ENCODE measurements around the gene CFD.
"Not testable (repeated sequence)": the region's sequence is repeated elsewhere in the genome, so short reads cannot be mapped to it uniquely, and the experiment has no call there.

The CFD gene

DNA sequence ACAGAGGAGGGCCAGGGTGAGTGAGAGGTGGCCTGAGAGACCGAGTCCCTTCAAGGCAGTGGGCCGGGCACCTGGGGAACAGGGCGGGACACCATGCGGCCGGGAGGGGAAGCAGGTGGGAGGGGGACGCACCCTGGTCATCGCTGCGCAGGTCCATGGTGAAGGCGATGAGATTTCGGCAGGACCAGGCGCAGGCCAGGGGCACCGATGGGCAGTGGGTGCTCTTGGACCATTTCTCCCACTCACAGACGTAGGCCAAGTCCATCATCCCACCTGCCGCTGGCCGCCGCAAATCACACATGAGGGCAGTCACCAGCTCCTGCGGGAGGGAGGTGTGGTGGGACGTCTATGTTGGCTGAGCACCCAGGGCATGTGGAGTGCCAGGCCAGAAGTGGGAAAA is 31.4 kb downstream of the CFD start:
- DNase-seq = no peak

DNA sequence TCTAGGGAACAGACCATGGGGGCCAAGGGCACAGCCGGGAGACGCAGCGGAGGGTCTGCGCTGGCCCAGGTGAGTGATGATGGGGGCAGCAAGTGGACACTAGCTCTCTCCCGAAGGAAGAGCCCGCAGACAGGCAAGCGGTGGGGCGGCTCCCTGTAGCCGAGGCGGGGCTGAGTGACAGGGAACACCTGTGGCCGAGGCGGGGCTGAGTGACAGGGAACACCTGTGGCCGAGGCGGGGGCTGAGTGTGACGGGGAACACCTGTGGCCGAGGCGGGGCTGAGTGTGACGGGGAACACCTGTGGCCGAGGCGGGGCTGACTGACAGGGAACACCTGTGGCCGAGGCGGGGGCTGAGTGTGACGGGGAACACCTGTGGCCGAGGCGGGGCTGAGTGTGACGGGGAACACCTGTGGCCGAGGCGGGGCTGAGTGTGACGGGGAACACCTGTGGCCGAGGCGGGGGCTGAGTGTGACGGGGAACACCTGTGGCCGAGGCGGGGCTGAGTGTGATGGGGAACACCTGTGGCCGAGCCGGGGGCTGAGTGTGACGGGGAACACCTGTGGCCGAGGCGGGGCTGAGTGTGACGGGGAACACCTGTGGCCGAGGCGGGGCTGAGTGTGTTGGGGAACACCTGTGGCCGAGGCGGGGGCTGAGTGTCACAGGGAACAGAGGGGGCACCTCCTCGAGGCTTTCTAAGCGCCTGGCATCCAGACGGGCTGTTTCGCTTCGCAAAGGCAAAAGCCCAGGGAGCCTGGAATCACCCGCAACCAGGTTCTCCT is 32.1 kb downstream of the CFD start:
- not testable (repeated sequence) for DNase-seq

DNA sequence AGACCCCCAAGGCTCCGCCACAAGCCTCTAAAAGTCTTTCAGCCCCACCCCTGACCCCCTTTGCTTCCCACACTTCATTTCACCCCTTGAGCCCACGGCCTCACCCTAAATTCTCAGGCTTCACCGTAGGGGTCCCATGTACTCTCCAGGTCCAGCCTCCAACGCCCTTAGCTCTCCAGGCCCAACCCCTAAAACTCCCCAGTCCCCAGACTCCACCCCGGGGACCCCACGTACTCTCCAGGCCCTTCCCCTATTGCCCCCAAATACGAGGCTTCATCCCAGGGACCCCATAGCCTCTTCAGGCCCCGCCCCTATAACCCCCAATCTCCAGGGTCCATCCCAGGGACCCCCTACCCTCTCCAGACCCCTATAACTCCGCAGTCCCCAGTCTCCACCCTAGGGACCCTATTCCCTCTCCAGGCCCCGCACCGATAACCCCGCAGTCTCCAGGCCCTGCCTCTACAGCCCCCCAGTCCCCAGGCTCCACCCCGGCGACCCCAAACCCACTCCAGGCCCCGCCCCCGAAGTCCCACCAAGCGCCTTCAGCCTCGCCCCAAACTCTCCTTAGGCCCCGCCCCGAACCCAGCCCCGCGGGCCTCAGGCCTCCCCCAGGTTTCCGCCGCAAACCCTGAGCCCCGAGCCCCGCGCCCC is 32.9 kb downstream of the CFD start:
- no peak for DNase-seq

DNA sequence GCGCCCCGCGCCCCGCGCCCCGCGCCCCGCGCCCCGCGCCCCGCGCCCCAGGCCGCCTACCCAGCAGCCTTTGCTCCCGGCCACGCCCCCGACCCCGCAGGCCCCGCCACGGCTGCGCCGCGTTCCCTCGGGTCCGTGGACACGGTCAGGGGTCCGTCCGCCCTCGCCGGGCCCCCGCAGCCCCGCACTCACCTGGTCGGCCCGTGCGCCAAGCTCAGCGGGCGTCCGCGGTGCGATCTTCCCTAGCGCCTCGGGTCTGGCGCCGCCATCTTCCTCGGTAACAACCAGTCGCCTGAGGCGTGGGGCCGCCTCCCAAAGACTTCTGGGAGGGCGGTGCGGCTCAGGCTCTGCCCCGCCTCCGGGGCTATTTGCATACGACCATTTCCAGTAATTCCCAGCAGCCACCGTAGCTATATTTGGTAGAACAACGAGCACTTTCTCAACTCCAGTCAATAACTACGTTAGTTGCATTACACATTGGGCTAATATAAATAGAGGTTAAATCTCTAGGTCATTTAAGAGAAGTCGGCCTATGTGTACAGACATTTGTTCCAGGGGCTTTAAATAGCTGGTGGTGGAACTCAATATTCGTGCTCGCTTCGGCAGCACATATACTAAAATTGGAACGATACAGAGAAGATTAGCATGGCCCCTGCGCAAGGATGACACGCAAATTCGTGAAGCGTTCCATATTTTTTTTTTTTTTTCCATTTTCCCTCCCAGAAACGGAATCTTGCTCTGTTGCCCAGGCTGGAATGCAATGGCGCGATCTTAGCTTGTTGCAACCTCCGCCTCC is 33.6 kb downstream of the CFD start, which contains the start of the genes MED16 and RNU6-9:
Gene MED16 (minus strand): TSS at position 294 of the 796 bp plus-strand sequence. CDS start 2,056 bp downstream, outside the sequence.
Gene RNU6-9 (plus strand): TSS at position 591 of the 796 bp plus-strand sequence.
- DNase-seq = peak; percentile 82

DNA sequence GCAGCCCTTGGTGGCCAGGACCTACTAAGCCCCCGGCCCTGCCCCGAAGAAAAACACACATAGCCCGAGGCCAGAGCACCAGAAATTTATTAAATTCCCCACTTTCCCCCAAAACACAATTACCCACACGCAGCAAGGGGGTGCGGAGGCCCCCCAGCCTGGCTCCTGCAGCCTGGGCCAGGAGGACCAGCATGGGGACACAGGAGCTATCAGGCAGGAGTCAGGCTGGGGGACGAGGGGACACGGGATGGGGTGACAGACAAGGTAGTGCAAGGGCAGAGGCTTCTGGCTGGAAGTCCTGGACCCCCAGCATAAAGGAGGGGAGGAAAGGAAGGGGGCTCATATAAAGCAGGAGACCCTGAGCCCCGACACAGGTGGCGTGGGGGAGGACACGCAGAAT is 37.0 kb downstream of the CFD start:
- no peak for DNase-seq

DNA sequence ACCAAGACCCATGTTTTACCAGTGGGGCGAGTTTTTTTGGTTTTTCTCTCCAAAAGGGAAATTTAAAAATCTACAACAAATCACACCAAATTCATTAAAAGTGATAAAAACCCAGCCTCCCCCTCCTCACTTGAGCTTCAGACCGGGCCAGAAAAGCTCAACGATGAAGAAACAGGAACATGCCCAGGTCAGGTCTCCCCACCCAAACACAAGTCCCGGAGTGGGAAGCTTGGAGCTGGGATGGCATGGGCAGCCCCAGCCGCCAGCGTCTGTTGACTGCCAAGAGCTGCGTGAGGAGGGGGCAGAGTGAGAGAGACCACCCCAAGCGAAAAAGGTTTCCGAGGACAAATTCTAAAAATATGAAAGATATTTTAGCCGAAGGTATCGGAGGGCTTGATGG is 37.5 kb downstream of the CFD start:
- no peak for DNase-seq

DNA sequence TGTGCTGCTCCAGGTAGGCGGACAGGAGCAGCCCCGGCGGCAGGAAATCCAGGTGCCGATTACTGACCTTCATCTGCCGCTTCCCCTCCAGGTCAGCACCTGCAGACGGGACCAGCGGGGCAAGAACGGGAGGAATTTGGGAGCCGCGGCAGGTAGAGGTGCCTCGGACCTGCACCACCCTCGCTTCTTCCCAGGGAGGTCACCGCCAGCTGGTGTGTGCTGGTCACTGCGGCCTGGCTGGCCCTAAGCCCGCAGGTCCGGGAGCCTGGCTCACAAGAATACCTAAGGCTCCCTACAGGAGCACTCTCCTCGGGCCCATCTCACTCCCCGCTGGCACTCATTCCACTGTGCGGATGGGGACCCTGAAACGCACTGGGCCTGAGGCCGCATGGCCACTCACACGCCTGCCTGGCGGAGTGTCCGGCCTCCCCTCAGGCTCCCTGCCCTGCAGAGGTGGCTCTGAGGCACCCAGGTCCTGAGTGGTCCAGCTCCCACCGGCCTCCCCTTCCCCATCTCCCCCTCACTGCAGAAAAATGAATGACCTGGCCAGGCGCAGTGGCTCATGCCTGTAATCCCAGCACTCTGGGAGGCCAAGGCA is 38.1 kb downstream of the CFD start:
- no peak for DNase-seq

DNA sequence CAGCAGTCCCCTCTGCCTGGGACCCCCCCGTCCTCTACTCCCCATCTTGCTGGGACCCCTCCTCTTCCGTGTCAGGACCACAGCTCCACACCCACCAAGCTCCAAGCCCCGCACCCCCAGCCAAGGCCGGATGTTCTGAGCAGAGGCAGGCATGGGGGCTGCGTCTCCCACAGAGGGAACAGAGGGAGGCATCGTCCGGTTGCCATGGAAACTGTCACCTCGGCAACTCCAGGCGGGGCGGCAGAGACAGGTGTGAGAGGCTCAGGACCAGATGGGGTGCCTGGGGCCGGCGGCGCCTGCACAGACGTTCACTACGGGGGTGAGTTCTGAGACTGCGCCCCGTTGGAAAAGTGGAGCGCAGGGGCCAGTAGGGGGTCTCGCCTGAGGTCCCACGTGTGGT is 39.2 kb downstream of the CFD start:
- DNase-seq = peak; percentile 62

DNA sequence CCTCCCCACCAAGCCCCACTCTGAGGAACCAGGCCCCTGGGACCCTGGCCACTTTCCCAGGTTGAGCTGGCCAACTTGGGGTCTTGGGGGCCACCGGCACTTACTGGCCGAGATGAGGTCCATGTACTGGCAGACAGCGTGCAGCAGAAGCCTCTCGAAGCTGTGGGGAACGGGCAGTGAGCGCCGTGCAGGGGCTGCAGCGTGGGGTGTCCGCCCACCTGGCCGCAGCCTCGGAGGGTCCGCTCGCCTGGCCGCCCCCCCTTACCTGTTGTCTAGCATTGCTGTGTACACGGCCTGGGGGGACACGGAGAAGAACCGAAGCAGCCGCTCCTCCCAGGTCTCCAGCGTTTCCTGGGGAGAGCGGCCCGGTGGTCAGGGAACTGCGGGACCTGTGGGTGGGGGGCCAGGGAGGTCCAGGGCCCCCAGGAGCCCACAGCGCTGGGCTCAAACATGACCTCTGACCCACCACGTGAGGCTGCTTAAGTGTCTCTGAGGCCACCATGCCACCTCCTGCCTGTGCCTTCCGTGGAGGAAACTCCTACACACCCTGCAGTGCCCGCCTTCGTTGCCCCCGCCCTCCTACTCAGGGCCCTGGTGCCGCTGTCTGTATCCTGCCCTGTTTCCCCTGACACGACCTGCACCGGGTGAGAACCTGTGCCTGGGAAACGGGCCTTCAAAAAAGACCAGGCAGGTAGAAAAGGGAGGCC is 40.0 kb downstream of the CFD start:
- no peak for DNase-seq

DNA sequence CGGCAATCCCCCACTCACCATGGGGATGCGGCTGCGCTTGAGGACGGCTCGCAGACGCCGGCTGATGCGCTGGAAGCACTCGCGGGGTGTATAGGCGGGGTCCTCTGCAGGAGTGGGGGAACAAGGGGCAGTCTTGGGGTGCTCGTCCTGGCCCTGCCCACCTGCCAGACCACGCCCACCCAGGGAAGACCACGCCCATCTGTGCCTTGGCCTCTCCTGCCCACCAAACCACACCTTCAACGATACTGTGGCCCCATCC is 40.5 kb downstream of the CFD start:
- no peak for DNase-seq

DNA sequence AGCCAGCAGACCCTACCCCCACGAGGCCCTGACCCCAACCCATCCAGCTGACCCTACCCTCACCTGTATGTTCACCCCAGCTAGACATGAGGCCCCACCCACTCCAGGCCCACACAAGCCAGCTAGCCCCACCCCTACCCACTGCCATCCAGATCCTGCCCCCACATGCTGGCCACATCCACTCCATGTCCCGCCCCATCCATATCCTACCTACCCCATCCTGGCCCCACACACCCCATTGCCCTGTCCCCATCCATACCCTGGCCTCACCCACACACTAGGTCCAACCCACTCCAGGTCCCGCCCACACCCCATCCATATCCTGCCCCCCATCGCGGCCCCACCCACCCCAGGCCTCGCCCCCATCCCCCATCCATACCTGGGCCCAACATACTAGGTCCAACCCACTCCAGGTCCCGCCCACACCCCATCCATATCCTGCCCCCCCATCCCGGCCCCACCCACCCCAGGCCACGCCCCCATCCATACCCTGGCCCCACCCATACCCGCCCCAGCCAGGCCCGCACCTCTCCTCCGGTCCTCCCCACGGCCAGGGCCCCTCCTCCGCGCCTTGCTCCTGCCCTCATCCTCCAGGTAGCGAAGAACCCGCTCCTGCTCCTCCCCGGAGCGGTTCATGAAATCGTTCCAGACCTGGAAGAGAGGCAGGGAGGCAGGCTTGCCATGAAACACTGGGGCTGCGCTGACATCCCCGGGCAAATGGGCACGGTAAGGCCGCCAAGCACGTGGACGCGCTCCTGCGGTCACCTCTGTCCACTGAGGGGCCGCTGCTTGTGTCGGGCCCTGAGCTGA is 41.0 kb downstream of the CFD start:
- DNase-seq = no peak

DNA sequence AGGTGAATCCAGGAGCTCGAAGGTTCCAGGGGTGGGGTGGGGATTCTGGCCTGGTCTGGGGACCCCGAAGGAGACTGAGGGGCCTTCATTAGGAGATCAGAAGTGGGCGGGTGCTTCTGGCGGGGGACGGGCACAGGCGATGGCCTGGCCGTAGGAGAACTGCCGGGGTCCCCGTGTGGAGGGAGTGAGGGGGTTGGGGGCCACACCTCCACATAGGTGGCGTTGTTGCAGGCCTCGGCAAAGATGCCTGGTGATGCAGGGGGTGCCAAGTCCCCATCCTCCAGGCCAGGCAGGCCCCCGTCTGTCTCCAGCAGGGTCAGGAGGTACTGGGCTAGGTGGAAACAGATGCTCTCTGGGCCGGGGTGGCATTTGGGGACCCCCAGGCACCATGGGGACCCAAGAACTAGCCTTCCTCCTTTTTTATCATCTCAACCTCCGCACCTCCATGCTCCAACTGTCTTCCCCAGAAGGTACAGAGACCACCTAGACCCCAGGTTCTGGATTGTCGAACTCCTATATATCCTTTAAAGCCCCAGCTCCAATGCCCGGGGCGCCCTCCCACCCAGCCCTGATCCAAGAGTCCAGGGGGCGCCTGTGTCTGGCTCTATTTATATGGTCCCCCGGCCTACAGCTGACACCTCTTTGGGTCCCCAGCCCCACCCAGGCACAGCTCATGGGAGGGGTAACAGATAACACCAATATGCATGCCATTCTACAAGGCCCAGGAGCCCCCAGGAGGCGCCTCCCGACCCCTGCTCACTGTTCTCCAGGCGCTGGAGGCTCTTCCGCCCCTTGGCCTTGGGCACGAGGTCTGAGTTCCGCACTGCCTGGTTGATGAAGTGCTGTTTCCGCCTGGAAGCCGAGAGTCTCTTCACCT is 42.0 kb downstream of the CFD start:
- DNase-seq = no peak

DNA sequence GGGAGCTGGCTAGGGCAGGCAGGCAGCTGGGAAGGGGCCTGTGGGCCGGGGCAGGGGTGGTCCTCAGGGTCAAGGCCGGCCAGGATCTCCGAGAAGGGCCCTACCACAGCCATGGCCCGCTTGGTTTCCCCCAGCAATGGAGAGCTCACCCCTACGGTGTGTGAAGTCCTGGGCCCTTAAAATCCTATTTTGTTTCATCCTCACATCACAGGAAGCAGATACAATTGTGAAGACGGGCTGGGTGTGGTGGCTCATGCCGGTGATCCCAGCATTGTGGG is 42.6 kb downstream of the CFD start:
- DNase-seq = no peak

DNA sequence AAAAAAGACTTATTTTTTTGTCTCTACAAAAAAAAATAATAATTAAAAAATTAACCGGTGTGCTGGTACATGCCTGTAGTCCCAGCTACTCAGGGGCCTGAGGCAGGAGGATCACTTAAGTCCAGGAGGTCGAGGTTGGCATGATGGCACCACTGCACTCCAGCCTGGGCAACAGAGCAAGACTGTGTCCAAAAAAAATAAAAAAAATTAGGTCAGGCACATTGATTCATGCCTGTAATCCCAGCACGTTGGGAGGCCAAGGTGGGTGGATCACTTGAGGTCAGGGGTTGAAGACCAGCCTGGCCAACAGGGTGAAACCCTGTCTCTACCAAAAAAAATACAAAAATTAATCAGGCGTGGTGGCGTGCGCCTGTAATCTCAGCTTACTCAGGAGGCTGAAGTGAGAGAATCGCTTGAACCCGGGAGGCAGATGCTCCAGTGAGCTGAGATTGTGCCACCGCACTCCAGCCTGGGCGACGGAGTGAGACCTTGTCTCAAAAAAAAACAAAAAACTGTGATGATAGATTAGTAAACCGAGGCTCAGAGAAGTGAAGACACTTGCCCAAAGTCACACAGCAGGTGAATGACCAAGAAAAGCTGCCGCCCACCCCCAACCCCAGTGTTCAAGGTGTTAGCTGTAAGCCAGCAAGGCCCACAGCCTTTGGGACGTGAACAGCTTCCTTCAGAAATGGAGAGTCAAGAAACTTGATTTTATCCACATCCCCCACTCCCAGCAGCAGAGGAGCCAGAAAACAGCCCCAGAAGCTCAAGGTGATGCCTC is 43.2 kb downstream of the CFD start:
- no peak for DNase-seq

DNA sequence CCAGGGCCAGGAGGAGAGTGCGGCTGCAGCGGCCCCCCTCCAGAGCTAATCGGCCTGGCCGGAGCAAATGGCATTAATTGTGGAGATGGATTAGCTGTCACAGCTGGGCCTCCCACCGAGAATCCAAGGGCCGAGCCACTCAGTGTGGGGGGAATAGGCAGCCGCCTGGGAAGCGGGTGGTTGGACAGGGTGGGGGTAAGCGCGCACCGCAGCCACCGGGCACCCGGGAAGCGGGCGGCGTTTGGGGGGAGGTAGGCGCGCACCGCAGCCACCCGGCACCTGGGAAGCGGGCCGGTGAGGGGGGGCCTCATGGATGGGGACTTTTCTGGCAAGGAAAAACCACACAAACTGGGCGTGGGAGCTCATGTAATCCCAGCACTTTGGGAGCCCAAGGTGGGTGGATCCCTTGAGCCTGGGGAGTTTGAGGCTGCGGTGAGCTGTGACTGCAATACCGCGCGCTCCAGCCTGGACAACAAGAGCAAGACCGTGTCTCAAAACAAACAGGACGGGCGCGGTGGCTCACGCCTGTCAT is 43.9 kb downstream of the CFD start:
- DNase-seq = no peak

DNA sequence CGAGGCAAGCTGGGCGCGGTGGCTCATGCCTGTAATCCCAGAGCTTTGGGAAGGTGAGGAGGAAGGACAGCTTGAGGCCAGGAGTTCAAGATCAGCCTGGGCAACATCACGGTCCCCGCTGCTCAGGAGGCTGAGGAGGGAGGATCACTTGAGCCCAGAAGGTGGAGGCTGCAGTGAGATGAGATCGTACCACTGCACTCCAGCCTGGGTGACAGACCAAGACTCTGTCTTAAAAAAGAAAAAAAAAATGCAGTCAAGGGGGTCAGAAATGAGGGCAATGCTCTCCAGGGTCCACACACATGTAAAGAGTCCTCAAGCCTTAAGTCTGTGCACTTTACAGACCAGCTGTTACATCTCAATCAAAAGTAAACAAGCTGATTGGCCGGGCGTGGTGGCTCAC is 45.1 kb downstream of the CFD start:
- DNase-seq = no peak

DNA sequence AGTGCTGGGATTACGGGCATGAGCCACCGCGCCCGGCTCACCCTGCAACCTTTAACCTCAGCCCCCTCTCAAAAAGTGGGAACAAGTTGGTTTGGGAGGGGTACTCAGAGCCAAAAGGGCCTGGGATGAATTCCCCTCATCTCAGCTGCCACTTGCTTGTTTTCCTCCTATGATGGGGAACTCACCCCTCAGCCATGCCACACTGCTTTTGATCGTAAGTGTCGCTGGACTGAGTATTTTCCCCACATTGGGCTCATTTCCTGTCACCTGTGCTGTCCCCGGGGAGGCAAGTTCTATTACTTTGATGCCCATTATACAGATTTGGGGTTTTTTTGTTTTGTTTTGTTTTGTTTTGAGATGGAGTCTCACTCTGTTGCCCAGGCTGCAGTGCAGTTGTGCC is 47.0 kb downstream of the CFD start:
- no peak for DNase-seq

DNA sequence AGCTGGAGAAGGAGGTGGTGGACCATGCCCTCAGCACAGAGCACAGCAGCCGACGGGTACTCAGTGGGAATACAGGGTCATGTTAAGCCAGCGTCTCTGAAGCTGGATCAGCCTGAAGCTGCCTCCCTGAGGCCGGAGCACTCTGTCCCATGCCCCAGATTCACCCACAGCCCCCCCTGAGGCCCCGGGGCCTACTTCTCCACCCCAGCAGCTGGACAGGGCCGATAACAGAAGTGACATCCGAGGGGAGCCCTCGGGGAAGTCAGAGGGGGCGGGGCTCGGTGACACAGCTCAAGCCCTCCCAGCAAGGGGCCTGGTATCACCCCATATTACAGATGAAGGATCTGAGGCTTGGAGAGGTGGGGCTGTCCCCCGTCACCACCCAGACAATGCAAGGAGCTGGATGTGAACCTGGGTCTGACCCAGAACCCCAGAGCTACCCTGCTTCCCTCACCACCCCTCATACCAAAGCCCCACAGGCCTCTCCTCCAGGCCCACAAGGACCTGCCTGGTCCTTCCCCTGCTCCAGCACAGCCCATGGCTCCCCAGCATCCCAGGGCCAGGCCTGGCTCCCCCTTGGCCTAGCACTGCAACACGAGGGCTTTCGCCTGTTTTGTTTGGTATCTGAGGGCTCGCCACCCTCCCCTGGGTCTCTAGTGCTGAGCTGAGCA is 47.9 kb downstream of the CFD start:
- DNase-seq = no peak

DNA sequence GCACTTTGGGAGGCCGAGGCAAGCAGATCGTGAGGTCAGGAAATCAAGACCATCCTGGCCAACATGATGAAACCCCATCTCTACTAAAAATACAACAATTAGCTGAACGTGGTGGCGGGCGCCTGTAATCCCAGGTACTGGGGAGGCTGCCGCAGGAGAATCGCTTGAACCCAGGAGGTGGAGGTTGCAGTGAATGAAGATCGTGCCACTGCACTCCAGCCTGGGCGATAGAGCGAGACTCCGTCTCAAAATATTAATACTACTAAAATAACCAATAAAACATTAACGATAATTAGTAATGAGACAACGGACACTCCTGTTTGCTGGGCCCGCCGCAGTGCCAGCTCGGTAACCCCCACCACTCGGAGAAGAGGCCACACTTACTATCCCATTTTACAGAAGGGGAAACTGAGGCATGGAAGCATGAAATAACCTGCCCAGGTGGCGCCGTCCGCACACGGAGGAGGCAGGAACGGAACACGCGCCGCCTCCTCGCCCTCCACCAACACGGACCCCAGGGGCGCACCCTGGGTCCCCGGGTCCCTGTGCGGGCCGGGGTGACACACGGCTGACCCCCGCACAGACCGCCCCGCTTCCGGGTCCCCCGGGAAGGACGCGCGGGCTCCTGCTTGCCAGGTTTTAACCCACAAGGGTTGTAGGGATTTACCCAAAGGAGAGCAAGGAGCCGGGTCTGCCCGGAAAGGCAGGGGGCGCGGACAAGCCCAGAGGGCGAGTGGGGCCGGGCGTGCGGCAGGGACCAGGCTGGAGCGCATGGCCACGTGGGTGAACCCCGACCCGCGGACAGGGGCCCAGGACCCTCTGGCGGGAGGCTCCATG is 52.0 kb downstream of the CFD start:
- DNase-seq = no peak

Measured in NCI-H1694 (cell line).